GM21367 (cell line): ENCODE measurements around the gene BICDL1.
"Not testable (repeated sequence)": the region's sequence is repeated elsewhere in the genome, so short reads cannot be mapped to it uniquely, and the experiment has no call there.

Experiments
- ATAC-seq: cut with Tn5 transposase; IDR thresholded peaks from one replicate; pipeline ENCODE4 v1.9.1; 2021; ENCODE audit not compliant: unreplicated experiment

The BICDL1 gene

GRCh38 chr12:120000556-120000955 lies 11.5 kb downstream of the BICDL1 start:
- no peak for ATAC-seq

DNA sequence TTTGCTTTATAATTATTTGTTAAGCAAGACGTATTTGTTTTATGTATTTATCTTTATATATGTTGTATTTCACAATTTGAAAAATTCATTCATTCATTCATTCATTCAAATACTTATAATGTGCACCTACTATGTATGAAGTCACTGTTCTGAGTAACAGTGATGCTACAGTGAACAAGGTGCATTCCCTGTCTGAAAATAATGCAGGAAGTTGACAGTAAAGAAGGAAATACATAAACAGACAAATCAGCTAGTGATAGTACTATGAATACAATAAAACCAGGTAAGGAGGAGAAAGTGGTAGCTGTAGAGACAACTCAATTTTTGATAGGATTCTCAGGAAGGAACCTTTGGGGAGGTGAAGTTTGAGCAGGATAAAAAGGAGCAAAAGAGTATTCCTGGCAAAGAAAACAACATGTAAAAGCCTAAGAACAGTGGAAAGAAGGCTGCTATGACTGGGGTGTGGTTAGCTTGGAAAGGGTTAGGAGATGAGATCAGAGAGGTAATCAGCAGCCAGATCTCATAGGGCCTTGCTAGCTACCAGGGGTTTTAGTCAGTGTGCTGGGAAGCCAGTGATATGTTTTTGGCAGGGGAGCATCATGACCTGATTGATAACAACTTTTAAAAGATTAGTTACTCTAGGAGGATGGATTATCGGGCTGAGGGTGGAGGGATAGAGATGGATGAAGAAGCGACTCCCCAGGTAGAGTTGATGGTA lies 17.4 kb downstream of the BICDL1 start:
- no peak for ATAC-seq

DNA sequence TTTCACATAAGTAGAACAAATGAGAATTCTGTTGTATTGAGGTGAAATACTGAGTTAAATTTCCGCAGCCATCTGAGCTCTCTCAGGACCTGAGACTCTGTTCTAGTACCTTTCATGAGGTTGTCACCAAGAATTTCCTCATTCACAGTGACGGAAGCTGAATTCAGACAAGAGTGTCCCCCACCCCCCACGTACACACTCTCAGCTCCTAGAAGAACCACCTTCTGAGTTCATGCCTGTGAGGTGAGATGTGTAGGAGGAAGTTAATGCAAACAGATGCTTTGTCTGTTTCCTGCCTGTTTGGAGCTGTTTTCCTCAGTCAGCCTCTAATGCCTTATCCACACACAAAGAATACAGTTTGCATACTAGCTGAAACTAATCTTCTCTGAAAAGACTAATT lies 18.2 kb downstream of the BICDL1 start:
- ATAC-seq = no peak

GRCh38 chr12:120010661-120011230 lies 21.7 kb downstream of the BICDL1 start:
- ATAC-seq = no peak

DNA sequence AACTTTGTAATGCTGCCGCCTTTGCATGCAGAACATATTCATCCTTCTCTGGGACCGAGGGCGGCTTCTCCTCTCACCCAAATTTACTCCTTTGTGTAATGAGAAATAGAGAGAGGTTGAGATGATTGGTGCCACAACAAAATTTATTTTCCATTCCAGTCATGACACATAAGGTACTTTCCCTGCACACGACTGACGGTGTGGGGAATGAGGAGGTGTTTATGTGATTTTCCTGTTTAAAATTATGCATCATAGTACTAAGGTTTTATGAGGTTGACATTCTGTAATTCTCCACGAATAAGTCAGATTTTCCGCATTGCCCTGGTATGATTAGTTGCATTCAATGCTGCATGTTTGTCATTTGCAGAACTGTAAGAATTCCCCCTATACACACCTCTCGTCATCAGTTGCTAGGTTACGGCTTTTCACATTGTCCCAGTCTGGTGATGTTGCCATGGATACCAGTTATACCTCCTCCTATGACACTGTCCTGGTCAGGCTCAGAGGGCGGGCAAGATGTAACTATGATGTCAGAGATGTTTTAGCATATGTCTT lies 23.1 kb downstream of the BICDL1 start:
- ATAC-seq = peak; percentile 81

DNA sequence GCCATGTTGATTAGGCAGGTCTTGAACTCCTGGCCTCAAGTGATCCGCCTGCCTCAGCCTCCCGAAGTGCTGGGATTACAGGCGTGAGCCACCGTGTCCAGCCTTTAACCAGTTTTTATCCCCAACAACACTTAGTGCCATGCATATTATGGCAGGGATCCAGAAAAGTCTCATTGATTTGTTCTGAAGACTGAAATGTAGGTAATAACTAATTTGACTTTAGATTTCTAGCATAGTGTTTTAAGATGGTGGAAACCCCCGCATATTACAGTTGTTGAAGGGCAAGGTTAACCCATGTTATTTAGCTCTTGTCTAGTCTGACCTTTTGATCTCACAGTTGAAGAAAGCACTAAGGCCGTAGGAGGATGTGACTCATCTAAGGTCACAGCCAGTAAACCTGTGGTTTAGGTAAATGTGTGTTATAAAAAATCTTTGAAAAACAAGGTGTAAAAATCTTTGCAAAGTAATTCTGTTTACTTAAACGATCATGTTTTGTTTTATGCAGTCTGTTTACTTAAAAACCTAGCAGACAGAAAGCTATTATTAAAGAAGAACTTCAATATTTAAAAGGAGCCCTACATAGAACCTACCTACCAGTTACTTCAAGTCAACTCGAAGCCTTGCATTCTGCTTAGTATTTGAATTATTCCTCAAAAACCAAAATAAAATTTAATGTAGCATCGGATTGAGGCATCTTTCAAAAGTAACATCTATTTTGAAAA lies 24.8 kb downstream of the BICDL1 start:
- ATAC-seq = peak; percentile 45

DNA sequence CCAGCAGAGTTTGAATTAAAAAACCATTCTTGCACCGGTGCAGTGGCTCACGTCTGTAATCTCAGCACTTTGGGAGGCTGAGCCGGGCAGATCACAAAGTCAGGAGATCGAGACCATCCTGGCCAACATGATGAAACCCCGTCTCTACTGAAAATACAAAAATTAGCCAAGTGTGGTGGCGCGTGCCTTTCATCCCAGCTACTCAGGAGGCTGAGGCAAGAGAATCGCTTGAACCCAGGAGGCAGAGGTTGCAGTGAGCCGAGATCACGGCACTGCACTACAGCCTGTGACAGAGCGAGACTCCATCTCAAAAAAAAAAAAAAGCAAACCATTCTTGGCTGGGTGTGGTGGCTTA lies 25.3 kb downstream of the BICDL1 start:
- ATAC-seq = not testable (repeated sequence)

DNA sequence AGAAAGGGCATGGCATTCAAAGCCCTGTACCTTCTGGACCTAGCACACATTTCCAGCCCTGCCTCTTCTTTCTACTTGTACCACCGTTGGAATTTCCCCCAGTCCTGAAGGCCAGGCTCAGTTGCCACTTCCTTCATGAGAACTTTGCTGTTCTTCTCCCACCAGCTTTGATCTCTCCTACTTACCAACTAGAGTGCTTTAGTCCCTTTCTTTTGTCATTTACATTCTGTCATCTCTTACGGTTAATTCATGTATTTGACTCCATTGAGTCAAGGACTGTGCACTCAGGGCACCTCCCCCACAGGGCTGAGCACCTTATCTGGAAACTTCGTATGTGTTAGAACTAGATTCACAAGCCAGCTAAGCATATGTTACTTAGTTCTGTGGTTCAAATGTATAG lies 26.3 kb downstream of the BICDL1 start:
- no peak for ATAC-seq

GRCh38 chr12:120016199-120016598 lies 27.2 kb downstream of the BICDL1 start:
- not testable (repeated sequence) for ATAC-seq

DNA sequence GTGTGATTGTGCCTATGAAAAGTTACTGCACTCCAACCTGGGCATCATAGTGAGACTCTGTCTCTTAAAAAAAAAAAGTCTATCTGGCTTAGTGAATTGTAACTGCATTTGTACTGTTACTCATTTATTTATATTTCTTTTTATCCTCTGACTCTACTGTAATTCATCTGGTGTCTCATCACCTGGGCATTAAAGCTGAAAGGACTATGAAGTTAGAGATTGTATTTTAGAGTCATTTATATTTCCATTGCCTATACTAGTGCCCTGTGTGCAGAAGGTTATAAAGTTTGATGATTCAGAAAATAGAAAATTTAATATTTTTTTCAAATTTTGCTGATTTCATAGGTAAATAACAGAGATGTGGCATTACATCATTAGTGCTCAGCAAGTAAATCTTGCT lies 30.2 kb downstream of the BICDL1 start:
- no peak for ATAC-seq

- no peak for ATAC-seq
Observed at GRCh38 chr12:120019938-120020337, 30.9 kb downstream of the BICDL1 start.

DNA sequence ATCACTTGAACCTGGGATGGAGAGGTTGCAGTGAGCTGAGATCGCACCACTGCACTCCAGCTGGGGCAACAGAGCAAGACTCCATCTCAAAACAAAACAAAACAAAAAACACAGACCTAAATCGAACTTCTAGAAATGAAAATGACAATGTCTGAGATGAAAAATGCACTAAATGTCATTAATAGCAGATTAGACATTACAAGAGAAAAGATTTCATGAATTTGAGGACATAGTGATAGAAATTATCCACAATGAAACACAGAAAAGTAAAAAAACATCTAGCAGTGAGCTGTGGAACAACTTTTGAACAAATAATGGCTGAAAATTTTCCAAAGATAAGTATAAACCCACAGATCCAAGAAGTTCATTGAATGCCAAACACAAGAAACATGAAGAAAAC lies 35.2 kb downstream of the BICDL1 start:
- ATAC-seq = no peak

- no peak for ATAC-seq
Observed at GRCh38 chr12:120025640-120026039, 36.6 kb downstream of the BICDL1 start.

- ATAC-seq = no peak
Observed at GRCh38 chr12:120032242-120032641, 43.2 kb downstream of the BICDL1 start.

- no peak for ATAC-seq
Observed at GRCh38 chr12:120037851-120038250, 48.8 kb downstream of the BICDL1 start.

GRCh38 chr12:120039711-120040110 lies 50.7 kb downstream of the BICDL1 start:
- no peak for ATAC-seq

GRCh38 chr12:120041386-120042231 lies 52.6 kb downstream of the BICDL1 start:
- ATAC-seq = no peak

DNA sequence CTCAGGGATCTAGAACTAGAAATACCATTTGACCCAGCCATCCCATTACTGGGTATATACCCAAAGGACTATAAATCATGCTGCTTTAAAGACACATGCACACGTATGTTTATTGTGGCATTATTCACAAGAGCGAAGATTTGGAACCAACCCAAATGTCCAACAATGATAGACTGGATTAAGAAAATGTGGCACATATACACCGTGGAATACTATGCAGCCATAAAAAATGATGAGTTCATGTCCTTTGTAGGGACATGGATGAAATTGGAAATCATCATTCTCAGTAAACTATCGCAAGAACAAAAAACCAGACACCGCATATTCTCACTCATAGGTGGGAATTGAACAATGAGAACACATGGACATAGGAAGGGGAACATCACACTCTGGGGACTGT lies 56.3 kb downstream of the BICDL1 start:
- ATAC-seq = not testable (repeated sequence)

GRCh38 chr12:120047072-120047471 lies 58.0 kb downstream of the BICDL1 start:
- no peak for ATAC-seq

DNA sequence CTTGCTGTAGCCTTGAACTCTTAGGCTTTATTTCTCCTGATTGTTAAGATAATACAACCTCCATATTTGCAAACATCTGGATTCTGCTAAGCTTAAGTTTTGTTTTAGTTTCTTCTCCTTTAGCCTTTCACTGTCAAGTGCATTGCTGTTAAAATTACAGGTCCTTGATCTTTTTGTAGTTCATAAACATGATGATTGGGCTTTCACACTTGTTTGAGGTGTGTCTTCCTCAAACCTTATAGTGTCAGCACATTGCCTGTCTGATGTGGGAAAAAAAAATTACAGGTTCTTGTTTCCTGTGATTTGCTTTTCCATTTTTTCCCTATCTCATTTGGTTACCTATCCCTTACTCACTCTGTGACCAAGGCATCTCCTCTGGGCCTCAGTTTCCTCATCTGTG lies 59.2 kb downstream of the BICDL1 start:
- ATAC-seq = no peak

DNA sequence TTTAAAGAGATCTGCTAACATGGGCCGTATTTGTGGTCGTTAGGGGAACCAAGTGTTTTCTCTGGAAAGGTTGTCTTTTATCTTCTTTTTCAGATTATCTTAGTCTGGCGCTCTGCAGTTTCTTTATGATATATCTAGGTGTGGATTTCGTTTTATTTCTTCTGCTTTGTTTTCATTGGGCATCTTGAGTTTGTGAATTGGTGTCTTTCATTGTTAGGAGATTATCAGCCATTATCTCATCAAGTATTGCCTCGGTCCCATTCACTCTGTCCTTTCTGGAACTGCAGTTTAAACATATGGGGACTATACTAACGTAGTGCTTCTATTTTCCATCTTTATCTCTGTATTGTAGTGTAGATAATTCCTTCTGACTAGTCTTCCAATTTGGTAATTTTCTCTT lies 60.4 kb downstream of the BICDL1 start:
- no peak for ATAC-seq
